COLO829 (cell line): ENCODE measurements around the gene IL17RC.
A peak's percentile ranks its signal among the peaks of the same experiment; 100 is the strongest.
"Not testable (repeated sequence)": the region's sequence is repeated elsewhere in the genome, so short reads cannot be mapped to it uniquely, and the experiment has no call there.

Source experiments
- DNase-seq: peaks from one replicate; pipeline ENCODE4 v3.0.0; 2012; ENCODE audit warnings: low spot score

IL17RC gene

GRCh38 chr3:9916734-9917680 is at the start of gene IL17RC:
Gene IL17RC, plus strand, starts transcription at chr3:9917098. Its CDS starts 218 bp downstream, at chr3:9917316.
- peak; percentile 54 for DNase-seq

- DNase-seq = no peak
Observed at GRCh38 chr3:9867106-9867505, 49.8 kb upstream of the IL17RC start.

- DNase-seq = no peak
Observed at GRCh38 chr3:9869955-9870354, 46.9 kb upstream of the IL17RC start.

- no peak for DNase-seq
Observed at GRCh38 chr3:9870978-9871377, 45.9 kb upstream of the IL17RC start.

GRCh38 chr3:9872067-9872466 is 44.8 kb upstream of the IL17RC start:
- not testable (repeated sequence) for DNase-seq

GRCh38 chr3:9875448-9875847 is 41.5 kb upstream of the IL17RC start:
- DNase-seq = no peak

GRCh38 chr3:9876255-9876654 is 40.6 kb upstream of the IL17RC start:
- DNase-seq = not testable (repeated sequence)

GRCh38 chr3:9876991-9877390 is 39.9 kb upstream of the IL17RC start:
- no peak for DNase-seq

- no peak for DNase-seq
Observed at GRCh38 chr3:9878700-9879099, 38.2 kb upstream of the IL17RC start.

GRCh38 chr3:9879830-9880549 is 36.9 kb upstream of the IL17RC start, which contains the start of gene CIDEC:
Gene CIDEC, minus strand, starts transcription at chr3:9880253. Its CDS starts 1,767 bp downstream, at chr3:9878486.
- DNase-seq = no peak

- DNase-seq = no peak
Observed at GRCh38 chr3:9881441-9881840, 35.5 kb upstream of the IL17RC start.

- DNase-seq = no peak
Observed at GRCh38 chr3:9883706-9884554, 33.0 kb upstream of the IL17RC start.

- no peak for DNase-seq
Observed at GRCh38 chr3:9884555-9885165, 32.2 kb upstream of the IL17RC start.

- DNase-seq = no peak
Observed at GRCh38 chr3:9886328-9886727, 30.6 kb upstream of the IL17RC start.

GRCh38 chr3:9887480-9887879 is 29.4 kb upstream of the IL17RC start:
- DNase-seq = no peak

- no peak for DNase-seq
Observed at GRCh38 chr3:9888540-9888939, 28.4 kb upstream of the IL17RC start.

GRCh38 chr3:9889405-9889804 is 27.5 kb upstream of the IL17RC start:
- DNase-seq = no peak

GRCh38 chr3:9890249-9891071 is 26.4 kb upstream of the IL17RC start, which contains the start of gene JAGN1:
Gene JAGN1, plus strand, starts transcription at chr3:9890610. Its CDS starts 113 bp downstream, at chr3:9890723.
- DNase-seq = peak; percentile 73

GRCh38 chr3:9891072-9891622 is 25.8 kb upstream of the IL17RC start:
- no peak for DNase-seq

GRCh38 chr3:9893739-9894138 is 23.2 kb upstream of the IL17RC start:
- no peak for DNase-seq
